Fibroblast of lung (primary cell): ENCODE measurements around the gene CWC27.

Source experiments
- CTCF ChIP-seq, 2 donors: IDR thresholded peaks in 1 of 2; conservative IDR thresholded peaks in 1 of 2; 1 replicate in 1 of 2; 2 replicates in 1 of 2; pipeline ENCODE4 v1.5.1; 2011 to 2012; ENCODE audit warnings: low read length in 2 of 2, control low read depth in 1 of 2, inconsistent platforms in 1 of 2, low read depth in 1 of 2, mild to moderate bottlenecking in 1 of 2
- EZH2 ChIP-seq: IDR thresholded peaks from 2 replicates; pipeline ENCODE4 v1.5.1; 2012; ENCODE audit warnings: low read length, control low read depth, mild to moderate bottlenecking; ENCODE audit errors: missing control alignments

DNA sequence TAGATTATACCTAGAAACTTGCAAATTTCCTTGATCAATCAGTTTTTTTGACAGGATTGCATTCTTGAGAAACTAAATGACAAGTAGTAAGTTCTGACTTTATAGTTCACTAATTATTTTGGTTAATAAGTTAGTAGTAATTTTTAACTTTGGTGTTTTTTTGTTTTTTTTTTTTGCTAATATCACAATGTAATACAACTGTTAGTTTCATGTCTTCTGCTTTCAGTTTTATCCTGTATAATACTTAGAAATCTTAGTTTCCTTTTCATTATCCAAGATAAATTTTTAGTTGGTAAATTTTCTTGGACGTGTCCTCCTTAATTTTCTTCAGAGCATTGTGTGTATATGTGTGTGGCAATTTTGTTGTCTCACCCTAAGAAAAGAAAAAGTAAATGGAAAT lies 57.8 kb downstream of the CWC27 start:
- TF ChIP-seq CTCF (conservative IDR thresholded peaks at IDR 0.05 in 1 of 2, IDR thresholded peaks at IDR 0.05 in 1 of 2; ENCODE audit: low read depth in 1 of 2, low read length in 2 of 2) (no peak), EZH2 (no peak)
